Prostate gland (tissue), 2 donors: Measurements from ENCODE around the gene LRRIQ4. TPM values are rescaled to one million over a fixed set of nuclear protein-coding genes. Genes with fewer than 3 reads are reported as not detected.

Experiments used
- DNase-seq: peaks from one replicate; pipeline ENCODE4 v3.0.0-alpha.2; 2019; ENCODE audit warnings: low spot score
- H3K27ac ChIP-seq, 2 donors: fragments of 200-600 bp; sonication (generic); 2 replicates each; pipeline ENCODE4 v1.5.1; 2017 to 2019
- H3K27me3 ChIP-seq: fragments of 200-600 bp; sonication (generic); replicated peaks from 2 replicates; pipeline ENCODE4 v1.5.1; 2019; ENCODE audit not compliant: insufficient read depth
- H3K36me3 ChIP-seq, 2 donors: fragments of 200-600 bp; sonication (generic); 1 replicate in 1 of 2; 2 replicates in 1 of 2; pipeline versions ENCODE4 v1.5.1 to v1.8.1; 2017 to 2019
- H3K4me1 ChIP-seq: fragments of 200-600 bp; sonication (generic); replicated peaks from 2 replicates; pipeline ENCODE4 v1.5.1; 2019
- H3K4me3 ChIP-seq, 2 donors: fragments of 200-600 bp; sonication (generic); 2 replicates each; pipeline ENCODE4 v1.5.1; 2017 to 2019
- H3K9me3 ChIP-seq: fragments of 200-600 bp; sonication (generic); 2 replicates; pipeline ENCODE4 v1.5.1; 2017
- POLR2A ChIP-seq: fragments of 450-650 bp; IDR thresholded peaks from one replicate; pipeline ENCODE4 v1.6.1; 2016; ENCODE audit warnings: antibody characterized with exemption, mild to moderate bottlenecking
- POLR2AphosphoS5 ChIP-seq: sonication (generic); formaldehyde crosslinking; IDR thresholded peaks from one replicate; pipeline ENCODE4 v1.6.1; 2017; ENCODE audit warnings: antibody characterized with exemption
- WGBS: methylation state at CpG from one replicate; pipeline ENCODE4 v1.1.5; 2018; 5-methylcytosine and 5-hydroxymethylcytosine counted together
- intact Hi-C: fragments of 100-400 bp; cut with DNase I; formaldehyde crosslinking; loops from one replicate; pipeline ENCODE4 v1.14.2; 2022
- total RNA-seq, 2 donors: library from RNA; depleted of rRNA; stranded (reverse); fragments of >200 nt; gene quantifications; one replicate each; pipeline ENCODE4 v1.1.0, GENCODE V29; 2016
- TF ChIP-seq, protein P1 (sequence below), 4 experiments: fragments of 200-600 bp in 2 of 4; fragments of 450-650 bp in 2 of 4; sonication (generic) in 2 of 4; IDR thresholded peaks; 1 replicate in 3 of 4; 2 replicates in 1 of 4; pipeline ENCODE4 v1.5.1; 2016 to 2019; ENCODE audit warnings: antibody characterized with exemption in 4 of 4, mild to moderate bottlenecking in 2 of 4, moderate library complexity in 2 of 4

LRRIQ4 gene
- total RNA-seq, 2 donors from 2014 or later = 0.74 TPM; not detected in 1

DNA sequence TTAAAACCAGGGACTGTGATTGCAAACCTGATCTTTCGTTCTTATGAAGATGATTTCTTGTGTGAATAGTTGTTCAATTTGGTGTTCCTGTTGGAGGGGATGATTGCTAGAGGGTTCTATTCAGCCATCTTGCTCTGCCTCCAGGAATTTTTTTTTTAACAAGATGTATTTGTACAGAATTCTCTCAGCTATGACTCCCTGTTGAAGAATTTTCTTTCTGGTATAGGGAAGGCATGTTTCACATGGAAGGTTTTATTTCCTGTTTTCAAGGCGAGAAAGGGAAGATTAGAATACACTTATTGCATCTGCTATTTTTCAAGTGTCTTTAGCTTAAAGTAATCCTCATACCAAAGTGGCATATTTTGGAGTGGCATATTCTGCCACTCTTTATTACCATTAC is 5.6 kb downstream of the LRRIQ4 start:
- Histone ChIP-seq H3K9me3 (no peaks in the 10 kb centered on the region), H3K4me1 (no peaks in the 10 kb centered on the region), H3K27ac (no peak overlapping the region), H3K4me3 (no peak overlapping the region), H3K36me3 (no peaks in the 10 kb centered on the region), H3K27me3 (no peaks in the 10 kb centered on the region)
- WGBS = 89% methylated on average over 2 of the region's 2 CpGs
- intact Hi-C loops = no loop called here
- TF ChIP-seq, protein P1, sequence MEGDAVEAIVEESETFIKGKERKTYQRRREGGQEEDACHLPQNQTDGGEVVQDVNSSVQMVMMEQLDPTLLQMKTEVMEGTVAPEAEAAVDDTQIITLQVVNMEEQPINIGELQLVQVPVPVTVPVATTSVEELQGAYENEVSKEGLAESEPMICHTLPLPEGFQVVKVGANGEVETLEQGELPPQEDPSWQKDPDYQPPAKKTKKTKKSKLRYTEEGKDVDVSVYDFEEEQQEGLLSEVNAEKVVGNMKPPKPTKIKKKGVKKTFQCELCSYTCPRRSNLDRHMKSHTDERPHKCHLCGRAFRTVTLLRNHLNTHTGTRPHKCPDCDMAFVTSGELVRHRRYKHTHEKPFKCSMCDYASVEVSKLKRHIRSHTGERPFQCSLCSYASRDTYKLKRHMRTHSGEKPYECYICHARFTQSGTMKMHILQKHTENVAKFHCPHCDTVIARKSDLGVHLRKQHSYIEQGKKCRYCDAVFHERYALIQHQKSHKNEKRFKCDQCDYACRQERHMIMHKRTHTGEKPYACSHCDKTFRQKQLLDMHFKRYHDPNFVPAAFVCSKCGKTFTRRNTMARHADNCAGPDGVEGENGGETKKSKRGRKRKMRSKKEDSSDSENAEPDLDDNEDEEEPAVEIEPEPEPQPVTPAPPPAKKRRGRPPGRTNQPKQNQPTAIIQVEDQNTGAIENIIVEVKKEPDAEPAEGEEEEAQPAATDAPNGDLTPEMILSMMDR (IDR thresholded peaks at IDR 0.05) = no peak
- TF ChIP-seq POLR2A (no peak), POLR2AphosphoS5 (no peak)
- DNase-seq = no peak

DNA sequence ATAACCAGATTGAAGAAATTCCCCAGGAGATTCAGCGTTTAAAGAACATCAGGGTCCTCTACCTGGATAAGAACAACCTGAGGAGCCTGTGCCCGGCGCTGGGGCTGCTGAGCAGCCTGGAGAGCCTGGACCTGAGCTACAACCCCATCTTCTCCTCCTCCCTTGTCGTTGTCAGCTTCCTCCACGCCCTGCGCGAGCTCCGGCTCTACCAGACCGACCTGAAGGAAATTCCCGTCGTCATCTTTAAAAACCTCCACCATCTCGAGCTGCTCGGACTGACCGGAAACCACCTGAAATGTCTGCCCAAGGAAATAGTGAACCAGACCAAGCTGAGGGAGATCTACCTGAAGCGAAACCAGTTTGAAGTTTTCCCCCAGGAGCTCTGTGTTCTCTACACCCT is 9.4 kb downstream of the LRRIQ4 start:
- no peaks in the 10 kb centered on the region for H3K27me3 ChIP-seq
- no peaks in the 10 kb centered on the region for H3K4me1 ChIP-seq
- H3K9me3 ChIP-seq = no peaks in the 10 kb centered on the region
- 97% methylated on average over 15 of the region's 15 CpGs for WGBS
- TF ChIP-seq POLR2AphosphoS5 (no peak), POLR2A (no peak)
- TF ChIP-seq, protein P1 (IDR thresholded peaks at IDR 0.05) = no peak
- intact Hi-C loops = no loop called here
- H3K36me3 ChIP-seq = no peaks in the 10 kb centered on the region
- DNase-seq = no peak
- H3K27ac ChIP-seq = no peak overlapping the region
- H3K4me3 ChIP-seq = no peak overlapping the region

DNA sequence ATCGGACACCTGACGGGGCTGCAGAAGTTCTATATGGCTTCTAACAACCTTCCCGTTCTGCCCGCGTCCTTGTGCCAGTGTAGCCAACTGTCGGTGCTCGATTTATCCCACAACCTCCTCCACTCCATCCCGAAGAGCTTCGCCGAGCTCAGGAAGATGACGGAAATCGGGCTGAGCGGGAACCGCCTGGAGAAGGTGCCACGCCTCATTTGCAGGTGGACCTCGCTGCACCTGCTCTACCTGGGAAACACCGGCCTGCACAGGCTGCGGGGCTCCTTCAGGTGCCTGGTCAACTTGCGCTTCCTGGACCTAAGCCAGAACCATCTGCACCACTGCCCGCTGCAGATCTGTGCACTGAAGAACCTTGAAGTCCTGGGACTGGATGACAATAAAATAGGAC is 9.9 kb downstream of the LRRIQ4 start:
- no peaks in the 10 kb centered on the region for H3K36me3 ChIP-seq

DNA sequence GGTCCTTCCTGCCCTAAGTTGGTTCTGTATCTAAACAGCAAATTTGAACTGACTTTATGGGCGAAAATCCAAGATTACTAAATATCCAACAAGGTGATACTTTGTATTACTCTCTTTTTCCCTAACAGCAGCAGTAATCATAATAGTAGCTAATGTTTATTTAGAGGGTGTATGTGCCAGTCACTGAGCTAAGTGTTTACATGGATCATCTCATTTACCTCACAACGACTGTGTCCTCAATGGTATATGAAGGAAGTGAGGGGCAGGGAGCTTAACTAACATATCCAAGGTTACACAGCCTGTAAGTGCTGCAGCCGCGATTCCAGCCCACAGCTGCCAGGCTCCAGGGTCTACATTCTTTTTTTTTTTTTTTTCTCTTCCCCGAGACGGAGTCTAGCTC is 10.3 kb downstream of the LRRIQ4 start:
- intact Hi-C loops = no loop called here
- TF ChIP-seq, protein P1 (IDR thresholded peaks at IDR 0.05) = no peak
- TF ChIP-seq POLR2A = no peak
- TF ChIP-seq POLR2AphosphoS5 = no peak
- WGBS = 69% methylated on average over 6 of the region's 6 CpGs
- DNase-seq = no peak
- H3K4me3 ChIP-seq = no peak overlapping the region
- H3K36me3 ChIP-seq = no peaks in the 10 kb centered on the region
- H3K9me3 ChIP-seq = no peaks in the 10 kb centered on the region
- H3K27ac ChIP-seq = no peak overlapping the region
- no peaks in the 10 kb centered on the region for H3K4me1 ChIP-seq
- no peaks in the 10 kb centered on the region for H3K27me3 ChIP-seq

More for the DNA sequence above, 9.9 kb downstream of the LRRIQ4 start:
- Histone ChIP-seq H3K27ac (no peak overlapping the region), H3K4me3 (no peak overlapping the region), H3K27me3 (no peaks in the 10 kb centered on the region), H3K9me3 (no peaks in the 10 kb centered on the region), H3K4me1 (no peaks in the 10 kb centered on the region)
- intact Hi-C loops = no loop called here
- TF ChIP-seq POLR2A (no peak), POLR2AphosphoS5 (no peak)
- TF ChIP-seq, protein P1 (IDR thresholded peaks at IDR 0.05) = no peak
- no peak for DNase-seq
- WGBS = 96% methylated on average over 20 of the region's 20 CpGs

DNA sequence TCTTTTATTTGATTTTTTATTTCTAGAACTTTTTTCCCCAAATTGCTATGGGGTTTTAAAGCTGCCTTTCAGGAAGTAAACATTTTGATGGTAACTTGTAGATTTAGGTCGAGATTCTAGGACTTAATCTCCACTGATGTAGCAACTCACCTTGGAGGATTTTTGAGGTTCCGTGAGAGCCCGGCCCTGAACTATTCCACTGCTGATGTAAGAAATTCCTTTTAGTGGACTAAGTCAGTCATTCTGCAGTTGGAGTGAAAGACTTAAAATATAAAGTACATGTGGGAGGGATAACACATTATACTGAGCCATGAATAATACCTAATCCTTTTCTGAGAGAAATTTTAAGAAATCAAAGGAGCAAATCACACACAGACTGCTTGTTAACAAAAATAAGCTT is 12.6 kb downstream of the LRRIQ4 start:
- intact Hi-C loops = no loop called here
- Histone ChIP-seq H3K27ac (no peak overlapping the region), H3K9me3 (no peaks in the 10 kb centered on the region), H3K4me1 (no peaks in the 10 kb centered on the region), H3K4me3 (no peak overlapping the region), H3K36me3 (no peaks in the 10 kb centered on the region), H3K27me3 (no peaks in the 10 kb centered on the region)
- DNase-seq = no peak
- TF ChIP-seq, protein P1 (IDR thresholded peaks at IDR 0.05) = no peak
- no peak for TF ChIP-seq POLR2AphosphoS5
- TF ChIP-seq POLR2A = no peak
- 86% methylated on average over 3 of the region's 3 CpGs for WGBS
